CD4-positive, CD25-positive, alpha-beta regulatory T cell (primary cell): ENCODE results near the gene LMO7. TPM values are rescaled to one million over a fixed set of nuclear protein-coding genes. Genes with fewer than 3 reads are reported as not detected.
"Not testable (repeated sequence)": the region's sequence is repeated elsewhere in the genome, so short reads cannot be mapped to it uniquely, and the experiment has no call there.

Source experiments
- ATAC-seq, 2 donors: fragments of 150-1000 bp; cut with Tn5 transposase; one replicate each; pipeline ENCODE4 v1.10.0; 2021; ENCODE audit warnings: low read depth in 2 of 2, moderate number of reproducible peaks in 2 of 2, moderate library complexity in 1 of 2
- DNase-seq, 3 donors: peaks; one replicate each; pipeline versions ENCODE4 v3.0.0 to v3.0.0-alpha.2; 2012 to 2022; ENCODE audit warnings: mixed read lengths in 1 of 3
- H3K27ac ChIP-seq: one replicate; pipeline ENCODE4 v1.7.0; 2013; ENCODE audit warnings: mild to moderate bottlenecking, low read length; ENCODE audit not compliant: insufficient read depth, poor library complexity, severe bottlenecking
- H3K27me3 ChIP-seq: one replicate; pipeline ENCODE4 v1.7.0; 2013; ENCODE audit warnings: low read length; ENCODE audit not compliant: control insufficient read depth, insufficient read depth
- H3K36me3 ChIP-seq: one replicate; pipeline ENCODE4 v1.7.0; 2013; ENCODE audit warnings: mild to moderate bottlenecking, low read length, moderate library complexity; ENCODE audit not compliant: control insufficient read depth, insufficient read depth
- H3K4me1 ChIP-seq: 2 replicates; pipeline ENCODE4 v1.7.0; 2013; ENCODE audit warnings: mild to moderate bottlenecking, low read length; ENCODE audit not compliant: insufficient read depth, control insufficient read depth, poor library complexity, severe bottlenecking
- H3K4me3 ChIP-seq: one replicate; pipeline ENCODE4 v1.7.0; 2013; ENCODE audit warnings: low read depth, mild to moderate bottlenecking, low read length, moderate library complexity
- H3K9me3 ChIP-seq, 2 experiments: 1 replicate in 1 of 2; 2 replicates in 1 of 2; pipeline ENCODE4 v1.7.0; 2013; ENCODE audit warnings: low read length in 2 of 2, mild to moderate bottlenecking in 1 of 2, moderate library complexity in 1 of 2; ENCODE audit not compliant: control insufficient read depth in 2 of 2
- H3K27ac Mint-ChIP-seq, 3 donors: one replicate each; pipeline ENCODE4 v1.8.0; 2020 to 2022; ENCODE audit warnings: mild to moderate bottlenecking in 3 of 3, mixed read lengths in 3 of 3, moderate library complexity in 2 of 3
- H3K27me3 Mint-ChIP-seq: one replicate; pipeline ENCODE4 v1.8.0; 2022; ENCODE audit warnings: mild to moderate bottlenecking, mixed read lengths
- H3K36me3 Mint-ChIP-seq: one replicate; pipeline ENCODE4 v1.8.0; 2020; ENCODE audit warnings: mixed read lengths
- H3K4me1 Mint-ChIP-seq, 4 donors: one replicate each; pipeline ENCODE4 v1.8.0; 2020 to 2022; ENCODE audit warnings: mixed read lengths in 4 of 4, mild to moderate bottlenecking in 1 of 4
- H3K4me3 Mint-ChIP-seq, 4 donors: one replicate each; pipeline ENCODE4 v1.8.0; 2020 to 2022; ENCODE audit warnings: mild to moderate bottlenecking in 4 of 4, mixed read lengths in 4 of 4, moderate library complexity in 3 of 4
- H3K9me3 Mint-ChIP-seq, 7 donors: one replicate each; pipeline ENCODE4 v1.8.0; 2020 to 2022; ENCODE audit warnings: mixed read lengths in 7 of 7, mild to moderate bottlenecking in 3 of 7, moderate library complexity in 2 of 7
- polyA plus RNA-seq, 4 donors: library from polyadenylated mRNA; unstranded; fragments of 300-500 nt; fragmentation: Illumina TruSeq; gene quantifications; one replicate each; pipeline ENCODE4 v1.2.3, GENCODE V29; 2021
- total RNA-seq: library from RNA; stranded (reverse); gene quantifications from one replicate; pipeline ENCODE4 v1.2.3, GENCODE V29; 2022

LMO7 gene
- total and polyA plus RNA-seq, 5 donors from 2014 or later, result 4.2 to 22.5 (median 10.6) TPM

- H3K9me3 ChIP-seq, result no peaks in the 10 kb centered on the region
- Mint-ChIP-seq H3K27me3 (no peaks in the 10 kb centered on the region), H3K36me3 (no peaks in the 10 kb centered on the region), H3K4me1 (peaks cover 0 to 2% (median 0%) of the 10 kb centered on the region in 4 donors), H3K9me3 (peaks cover 0 to 2% (median 0%) of the 10 kb centered on the region in 7 donors), H3K4me3 (no peak overlapping the region), H3K27ac (no peak overlapping the region)
- no peaks in the 10 kb centered on the region for H3K27me3 ChIP-seq
- DNase-seq (no peak), ATAC-seq (no peak)
- H3K36me3 ChIP-seq, result no peaks in the 10 kb centered on the region
- no peak overlapping the region for H3K27ac ChIP-seq
- H3K4me3 ChIP-seq, result no peak overlapping the region
- H3K4me1 ChIP-seq, result no peaks in the 10 kb centered on the region
Observed at GRCh38 chr13:75726306-75726705, 90.2 kb downstream of the LMO7 start.

- not testable (repeated sequence) for H3K36me3 ChIP-seq, H3K27ac ChIP-seq, H3K4me3 ChIP-seq, H3K36me3 Mint-ChIP-seq, DNase-seq, H3K4me1 ChIP-seq, H3K27ac Mint-ChIP-seq, H3K27me3 Mint-ChIP-seq, H3K4me1 Mint-ChIP-seq, H3K9me3 ChIP-seq, ATAC-seq, H3K27me3 ChIP-seq, H3K4me3 Mint-ChIP-seq
- peaks cover 0 to 12% (median 1%) of the 10 kb centered on the region in 7 donors for H3K9me3 Mint-ChIP-seq
Observed at GRCh38 chr13:75733113-75733512, 97.0 kb downstream of the LMO7 start.

GRCh38 chr13:75736173-75736572, 100.0 kb downstream of the LMO7 start:
- no peaks in the 10 kb centered on the region for H3K36me3 ChIP-seq
- no peaks in the 10 kb centered on the region for H3K9me3 ChIP-seq
- peaks cover 0 to 4% (median 0%) of the 10 kb centered on the region in 4 donors for H3K4me1 Mint-ChIP-seq
- H3K36me3 Mint-ChIP-seq, result peaks cover 5% of the 10 kb centered on the region
- no peak overlapping the region for H3K4me3 ChIP-seq
- no peaks in the 10 kb centered on the region for H3K4me1 ChIP-seq
- no peak for ATAC-seq
- H3K9me3 Mint-ChIP-seq, result peaks cover 0 to 12% (median 0%) of the 10 kb centered on the region in 7 donors
- no peak overlapping the region for H3K27ac Mint-ChIP-seq
- H3K27me3 Mint-ChIP-seq, result no peaks in the 10 kb centered on the region
- no peaks in the 10 kb centered on the region for H3K27me3 ChIP-seq
- DNase-seq, result no peak
- H3K4me3 Mint-ChIP-seq, result no peak overlapping the region
- no peak overlapping the region for H3K27ac ChIP-seq

- no peaks in the 10 kb centered on the region for H3K36me3 ChIP-seq
- Mint-ChIP-seq H3K4me1 (peaks cover 0 to 1% (median 0%) of the 10 kb centered on the region in 4 donors), H3K9me3 (peaks cover 0 to 10% (median 3%) of the 10 kb centered on the region in 7 donors), H3K27me3 (no peaks in the 10 kb centered on the region), H3K36me3 (peaks cover 11% of the 10 kb centered on the region), H3K27ac (no peak overlapping the region), H3K4me3 (no peak overlapping the region)
- no peaks in the 10 kb centered on the region for H3K9me3 ChIP-seq
- H3K27me3 ChIP-seq, result no peaks in the 10 kb centered on the region
- ATAC-seq (no peak), DNase-seq (no peak)
- no peaks in the 10 kb centered on the region for H3K4me1 ChIP-seq
- H3K27ac ChIP-seq, result no peak overlapping the region
- H3K4me3 ChIP-seq, result no peak overlapping the region
Observed at GRCh38 chr13:75738841-75739240, 102.7 kb downstream of the LMO7 start.

GRCh38 chr13:75739244-75739868, 103.2 kb downstream of the LMO7 start:
- no peaks in the 10 kb centered on the region for H3K4me1 ChIP-seq
- no peaks in the 10 kb centered on the region for H3K36me3 ChIP-seq
- H3K4me3 ChIP-seq, result no peak overlapping the region
- Mint-ChIP-seq H3K27me3 (no peaks in the 10 kb centered on the region), H3K4me3 (no peak overlapping the region), H3K27ac (no peak overlapping the region), H3K4me1 (no peaks in the 10 kb centered on the region), H3K9me3 (peaks cover 0 to 10% (median 3%) of the 10 kb centered on the region in 7 donors), H3K36me3 (peaks cover 9% of the 10 kb centered on the region)
- no peaks in the 10 kb centered on the region for H3K9me3 ChIP-seq
- H3K27ac ChIP-seq, result no peak overlapping the region
- ATAC-seq, result no peak
- no peaks in the 10 kb centered on the region for H3K27me3 ChIP-seq
- no peak for DNase-seq

- peaks cover 9% of the 10 kb centered on the region for H3K36me3 Mint-ChIP-seq
- peak overlapping the region in 1 of 3 donors; percentile 40 for H3K27ac Mint-ChIP-seq
- H3K9me3 ChIP-seq, result no peaks in the 10 kb centered on the region
- ATAC-seq (no peak), DNase-seq (no peak)
- no peak overlapping the region for H3K27ac ChIP-seq
- H3K27me3 Mint-ChIP-seq, result no peaks in the 10 kb centered on the region
- H3K4me3 Mint-ChIP-seq, result no peak overlapping the region
- H3K9me3 Mint-ChIP-seq, result peaks cover 0 to 10% (median 3%) of the 10 kb centered on the region in 7 donors
- H3K4me3 ChIP-seq, result no peak overlapping the region
- H3K4me1 ChIP-seq, result no peaks in the 10 kb centered on the region
- H3K27me3 ChIP-seq, result no peaks in the 10 kb centered on the region
- H3K4me1 Mint-ChIP-seq, result no peaks in the 10 kb centered on the region
- H3K36me3 ChIP-seq, result no peaks in the 10 kb centered on the region
Observed at GRCh38 chr13:75740031-75740430, 103.9 kb downstream of the LMO7 start.

GRCh38 chr13:75743072-75743471, 106.9 kb downstream of the LMO7 start:
- not testable (repeated sequence) for H3K4me3 ChIP-seq, H3K27me3 Mint-ChIP-seq, H3K9me3 ChIP-seq, DNase-seq, ATAC-seq, H3K36me3 Mint-ChIP-seq, H3K27ac Mint-ChIP-seq, H3K4me1 Mint-ChIP-seq, H3K36me3 ChIP-seq, H3K4me3 Mint-ChIP-seq, H3K4me1 ChIP-seq, H3K27me3 ChIP-seq, H3K27ac ChIP-seq
- H3K9me3 Mint-ChIP-seq, result peaks cover 0 to 10% (median 3%) of the 10 kb centered on the region in 7 donors

GRCh38 chr13:75744127-75744526, 108.0 kb downstream of the LMO7 start:
- no peak for DNase-seq
- H3K27ac Mint-ChIP-seq, result no peak overlapping the region
- H3K27me3 ChIP-seq, result no peaks in the 10 kb centered on the region
- H3K4me3 ChIP-seq, result no peak overlapping the region
- no peaks in the 10 kb centered on the region for H3K27me3 Mint-ChIP-seq
- H3K36me3 Mint-ChIP-seq, result peaks cover 9% of the 10 kb centered on the region
- H3K4me1 ChIP-seq, result no peaks in the 10 kb centered on the region
- peaks cover 0 to 10% (median 3%) of the 10 kb centered on the region in 7 donors for H3K9me3 Mint-ChIP-seq
- ATAC-seq, result no peak
- H3K4me1 Mint-ChIP-seq, result no peaks in the 10 kb centered on the region
- H3K27ac ChIP-seq, result no peak overlapping the region
- no peaks in the 10 kb centered on the region for H3K9me3 ChIP-seq
- H3K36me3 ChIP-seq, result no peaks in the 10 kb centered on the region
- no peak overlapping the region for H3K4me3 Mint-ChIP-seq
